IMR-90 (cell line): ENCODE measurements around the gene CLPSL2. TPM values are rescaled to one million over a fixed set of nuclear protein-coding genes. Genes with fewer than 3 reads are reported as not detected.

Experiments
- ATAC-seq: fragments of 200-7000 bp; cut with Tn5 transposase; 2 replicates; pipeline ENCODE4 v1.9.1; 2020; ENCODE audit warnings: low read depth, mild to moderate bottlenecking, moderate library complexity
- BruUV-seq: library from RNA; stranded (reverse); fragments of 400-500 nt; replicated peaks from 2 replicates; lab custom pipeline; 2021; lab: Mats Ljungman, UMichigan
- CTCF ChIA-PET: fragments of 300-600 bp; formaldehyde crosslinking; extraction: SDS; loops from one replicate; lab custom pipeline; 2021; ENCODE audit warnings: antibody characterized with exemption; lab: Yijun Ruan, JAX
- POLR2A ChIA-PET: fragments of 300-600 bp; sonication (Branson Sonifier 250); formaldehyde crosslinking; loops from one replicate; lab custom pipeline; 2022; ENCODE audit warnings: antibody characterized with exemption; ENCODE audit not compliant: unreplicated experiment; lab: Charles Lee
- DNase-seq: peaks from one replicate; pipeline ENCODE4 v3.0.0; 2013
- H2AFZ ChIP-seq: replicated peaks from 2 replicates; pipeline ENCODE3; 2013; ENCODE audit warnings: low read length, mild to moderate bottlenecking; ENCODE audit not compliant: poor library complexity
- H2AK5ac ChIP-seq: 2 replicates; pipeline ENCODE4 v1.6.1; 2013; ENCODE audit warnings: low read depth, low read length, inconsistent platforms
- H2AK9ac ChIP-seq: replicated peaks from 2 replicates; pipeline ENCODE3; 2013; ENCODE audit warnings: mild to moderate bottlenecking, low read depth, low read length, moderate library complexity; ENCODE audit not compliant: poor library complexity
- H2BK120ac ChIP-seq: 2 replicates; pipeline ENCODE4 v1.6.1; 2013; ENCODE audit warnings: low read depth, low read length, inconsistent platforms
- H2BK15ac ChIP-seq: 3 replicates; pipeline ENCODE4 v1.6.1; 2013; ENCODE audit warnings: low read depth, low read length, inconsistent platforms
- H2BK20ac ChIP-seq: 2 replicates; pipeline ENCODE4 v1.6.1; 2013; ENCODE audit warnings: low read depth, mild to moderate bottlenecking, inconsistent platforms, low read length, moderate library complexity
- H2BK5ac ChIP-seq: 2 replicates; pipeline ENCODE4 v1.6.1; 2013; ENCODE audit warnings: mild to moderate bottlenecking, low read depth, low read length, inconsistent platforms; ENCODE audit not compliant: poor library complexity, severe bottlenecking
- H3K14ac ChIP-seq: replicated peaks from 2 replicates; pipeline ENCODE4 v1.6.1; 2013; ENCODE audit warnings: low read depth, low read length, inconsistent platforms
- H3K18ac ChIP-seq: 2 replicates; pipeline ENCODE4 v1.6.1; 2013; ENCODE audit warnings: low read depth, low read length, control low read depth
- H3K23ac ChIP-seq: 2 replicates; pipeline ENCODE4 v1.6.1; 2013; ENCODE audit warnings: low read depth, low read length, inconsistent platforms
- H3K27ac ChIP-seq: 2 replicates; pipeline ENCODE4 v1.5.1; 2013; ENCODE audit warnings: mild to moderate bottlenecking, control low read depth, low read length; ENCODE audit not compliant: insufficient read depth
- H3K27me3 ChIP-seq: 2 replicates; pipeline ENCODE4 v1.6.1; 2013; ENCODE audit warnings: low read length; ENCODE audit not compliant: control insufficient read depth, insufficient read depth
- H3K36me3 ChIP-seq: 2 replicates; pipeline ENCODE4 v1.6.1; 2013; ENCODE audit warnings: low read length, mixed read lengths; ENCODE audit not compliant: control insufficient read depth, insufficient read depth
- H3K4ac ChIP-seq: 2 replicates; pipeline ENCODE4 v1.6.1; 2013; ENCODE audit warnings: low read depth, low read length, inconsistent platforms
- H3K4me1 ChIP-seq: 2 replicates; pipeline ENCODE4 v1.6.1; 2013; ENCODE audit warnings: low read length, mixed read lengths; ENCODE audit not compliant: control insufficient read depth, insufficient read depth
- H3K4me2 ChIP-seq: 2 replicates; pipeline ENCODE4 v1.6.1; 2013; ENCODE audit warnings: low read depth, mild to moderate bottlenecking, control low read depth, low read length, moderate library complexity
- H3K4me3 ChIP-seq: 2 replicates; pipeline ENCODE4 v1.5.1; 2013; ENCODE audit warnings: low read depth, mild to moderate bottlenecking, control low read depth, low read length, moderate library complexity; ENCODE audit not compliant: insufficient read depth
- H3K56ac ChIP-seq: 2 replicates; pipeline ENCODE4 v1.6.1; 2013; ENCODE audit warnings: low read length, inconsistent platforms; ENCODE audit not compliant: insufficient read depth; ENCODE audit errors: extremely low read depth
- H3K79me1 ChIP-seq, 2 experiments: 2 replicates each; pipeline ENCODE4 v1.6.1; 2013; ENCODE audit warnings: low read length in 2 of 2, inconsistent platforms in 1 of 2, low read depth in 1 of 2
- H3K9ac ChIP-seq: 2 replicates; pipeline ENCODE4 v1.6.1; 2013; ENCODE audit warnings: low read depth, low read length, control low read depth
- H3K9me1 ChIP-seq: 2 replicates; pipeline ENCODE4 v1.6.1; 2013; ENCODE audit warnings: low read length, inconsistent platforms; ENCODE audit not compliant: insufficient read depth
- H3K9me3 ChIP-seq: 2 replicates; pipeline ENCODE4 v1.6.1; 2013; ENCODE audit warnings: low read length; ENCODE audit not compliant: control insufficient read depth, insufficient read depth
- H4K20me1 ChIP-seq: 2 replicates; pipeline ENCODE4 v1.6.1; 2013; ENCODE audit warnings: low read length, inconsistent platforms; ENCODE audit not compliant: insufficient read depth
- H4K5ac ChIP-seq: 2 replicates; pipeline ENCODE4 v1.6.1; 2013; ENCODE audit warnings: mild to moderate bottlenecking, low read depth, low read length, control low read depth
- H4K8ac ChIP-seq, 2 experiments: 2 replicates each; pipeline ENCODE4 v1.6.1; 2013; ENCODE audit warnings: low read depth in 2 of 2, low read length in 2 of 2, control low read depth in 1 of 2, inconsistent platforms in 1 of 2
- H4K91ac ChIP-seq: 2 replicates; pipeline ENCODE4 v1.6.1; 2013; ENCODE audit warnings: low read depth, low read length, inconsistent platforms; ENCODE audit not compliant: insufficient read depth
- CEBPB ChIP-seq: IDR thresholded peaks from 2 replicates; pipeline ENCODE4 v1.6.1; 2012; ENCODE audit warnings: low read depth, low read length, improper control_type of control experiment
- CHD1 ChIP-seq: IDR thresholded peaks from 2 replicates; pipeline ENCODE4 v1.6.1; 2012; ENCODE audit warnings: low read depth, low read length, improper control_type of control experiment
- ELK1 ChIP-seq: fragments of 150-350 bp; IDR thresholded peaks from 2 replicates; pipeline ENCODE4 v1.6.1; 2016; ENCODE audit warnings: low read depth, mild to moderate bottlenecking, low read length, moderate library complexity, borderline replicate concordance
- FOS ChIP-seq: fragments of 150-350 bp; IDR thresholded peaks from 2 replicates; pipeline ENCODE4 v1.6.1; 2016; ENCODE audit warnings: low read depth, low read length
- MAFK ChIP-seq: IDR thresholded peaks from 2 replicates; pipeline ENCODE4 v1.6.1; 2012; ENCODE audit warnings: low read depth, low read length, improper control_type of control experiment
- MAZ ChIP-seq: IDR thresholded peaks from 2 replicates; pipeline ENCODE4 v1.6.1; 2012; ENCODE audit warnings: low read depth, mild to moderate bottlenecking, low read length, improper control_type of control experiment, moderate library complexity, borderline replicate concordance
- MXI1 ChIP-seq: IDR thresholded peaks from 2 replicates; pipeline ENCODE4 v1.6.1; 2012; ENCODE audit warnings: low read depth, mild to moderate bottlenecking, low read length, moderate library complexity, borderline replicate concordance
- NFE2L2 ChIP-seq: fragments of 150-350 bp; IDR thresholded peaks from 2 replicates; pipeline ENCODE4 v1.6.1; 2016; ENCODE audit warnings: low read depth, mild to moderate bottlenecking, low read length
- POLR2A ChIP-seq: IDR thresholded peaks from 2 replicates; pipeline ENCODE4 v1.6.1; 2012; ENCODE audit warnings: mild to moderate bottlenecking, low read depth, low read length
- RAD21 ChIP-seq: IDR thresholded peaks from 2 replicates; pipeline ENCODE4 v1.6.1; 2012; ENCODE audit warnings: low read length, improper control_type of control experiment
- RCOR1 ChIP-seq: IDR thresholded peaks from 2 replicates; pipeline ENCODE4 v1.6.1; 2012; ENCODE audit warnings: mild to moderate bottlenecking, low read length, improper control_type of control experiment; ENCODE audit not compliant: insufficient replicate concordance
- RFX5 ChIP-seq: IDR thresholded peaks from 2 replicates; pipeline ENCODE4 v1.8.0; 2012; ENCODE audit warnings: low read depth, mild to moderate bottlenecking, low read length, moderate library complexity
- SMC3 ChIP-seq: fragments of 150-350 bp; IDR thresholded peaks from 2 replicates; pipeline ENCODE4 v1.6.1; 2016; ENCODE audit warnings: low read depth, mild to moderate bottlenecking, antibody characterized with exemption, low read length, moderate library complexity
- WGBS, 2 experiments: methylation state at CpG; one replicate each; pipeline versions ENCODE4 v1.1.5 to v1.1.7; 2013; ENCODE audit warnings: missing lambda C conversion rate in 2 of 2; ENCODE audit not compliant: insufficient read length in 1 of 2; ENCODE audit errors: extremely low coverage in 2 of 2; 5-methylcytosine and 5-hydroxymethylcytosine counted together
- dilution Hi-C: fragments of 300-500 bp; cut with HindIII; formaldehyde crosslinking; loops from one replicate; pipeline ENCODE4 v1.14.3; 2018; ENCODE audit warnings: low sequenced_read_pairs; ENCODE audit not compliant: unreplicated experiment
- in situ Hi-C: fragments of 300-500 bp; cut with MboI; formaldehyde crosslinking; loops from 3 replicates; pipeline ENCODE4 v1.14.3; 2019; ENCODE audit warnings: low sequenced_read_pairs, inconsistent platforms, mixed read lengths
- intact Hi-C: fragments of 100-400 bp; cut with micrococcal nuclease; formaldehyde crosslinking; loops from 2 replicates; pipeline ENCODE4 v1.10.0; 2022
- polyA plus RNA-seq, 3 experiments: library from polyadenylated mRNA; depleted of rRNA; stranded (reverse); fragments of >200 nt; gene quantifications; 2 replicates each; pipeline ENCODE4 v1.2.3, GENCODE V29; 2012; ENCODE audit warnings: low replicate concordance in 1 of 3
- total RNA-seq: library from RNA; depleted of rRNA; stranded (reverse); fragments of >200 nt; gene quantifications from 2 replicates; pipeline ENCODE4 v1.2.3, GENCODE V29; 2012
- TF ChIP-seq, protein P1 (sequence below): conservative IDR thresholded peaks from 2 replicates; pipeline ENCODE4 v1.5.1; 2012; ENCODE audit warnings: mild to moderate bottlenecking, low read depth, low read length, improper control_type of control experiment
- TF ChIP-seq, protein P2 (sequence below): fragments of 150-350 bp; IDR thresholded peaks from 2 replicates; pipeline ENCODE4 v1.6.1; 2017; ENCODE audit warnings: mild to moderate bottlenecking, antibody characterized with exemption, low read length, low read depth

The CLPSL2 gene
- total and polyA plus RNA-seq, 2 of the 4 experiments (the other 2 are of a cell fraction): not detected

GRCh38 chr6:35786272-35786671 lies 9.9 kb downstream of the CLPSL2 start:
- Histone ChIP-seq H3K36me3 (no peaks in the 10 kb centered on the region), H3K9me1 (no peaks in the 10 kb centered on the region), H3K56ac (no peak overlapping the region), H3K9me3 (peaks cover 2% of the 10 kb centered on the region; the same call in 1 of the 2 replicates), H2BK120ac (no peak overlapping the region), H3K27ac (no peak overlapping the region), H2AK5ac (no peak overlapping the region), H2AFZ (no peak overlapping the region), H4K91ac (no peak overlapping the region), H3K79me1 (no peaks in the 10 kb centered on the region), H3K14ac (no peak overlapping the region), H4K20me1 (no peaks in the 10 kb centered on the region), H2BK15ac (no peak overlapping the region), H2BK20ac (no peak overlapping the region), H3K4ac (no peak overlapping the region), H3K4me1 (no peaks in the 10 kb centered on the region), H3K4me2 (no peak overlapping the region), H4K8ac (no peak overlapping the region), H3K9ac (no peak overlapping the region), H3K4me3 (no peak overlapping the region), H2BK5ac (no peak overlapping the region), H3K23ac (no peak overlapping the region), H3K18ac (no peak overlapping the region), H2AK9ac (no peak overlapping the region), H4K5ac (no peak overlapping the region), H3K27me3 (peaks cover 50% of the 10 kb centered on the region)
- ChIA-PET POLR2A (no interaction called here), CTCF (interaction anchor here (0.8 to 1.9 kb wide), 2 partner anchors 10 to 12 kb away, joined by 4 to 7 read pairs; partner anchors contain the start of gene CLPS)
- no TSS peak for BruUV-seq
- no CpG with 5 or more reads among the region's 2 CpGs for WGBS, 2 experiments
- DNase-seq (no peak), ATAC-seq (no peak)
- in situ Hi-C loops (no loop called here), intact Hi-C loops (no loop called here), dilution Hi-C loops (no loop called here)
- TF ChIP-seq, protein P1, sequence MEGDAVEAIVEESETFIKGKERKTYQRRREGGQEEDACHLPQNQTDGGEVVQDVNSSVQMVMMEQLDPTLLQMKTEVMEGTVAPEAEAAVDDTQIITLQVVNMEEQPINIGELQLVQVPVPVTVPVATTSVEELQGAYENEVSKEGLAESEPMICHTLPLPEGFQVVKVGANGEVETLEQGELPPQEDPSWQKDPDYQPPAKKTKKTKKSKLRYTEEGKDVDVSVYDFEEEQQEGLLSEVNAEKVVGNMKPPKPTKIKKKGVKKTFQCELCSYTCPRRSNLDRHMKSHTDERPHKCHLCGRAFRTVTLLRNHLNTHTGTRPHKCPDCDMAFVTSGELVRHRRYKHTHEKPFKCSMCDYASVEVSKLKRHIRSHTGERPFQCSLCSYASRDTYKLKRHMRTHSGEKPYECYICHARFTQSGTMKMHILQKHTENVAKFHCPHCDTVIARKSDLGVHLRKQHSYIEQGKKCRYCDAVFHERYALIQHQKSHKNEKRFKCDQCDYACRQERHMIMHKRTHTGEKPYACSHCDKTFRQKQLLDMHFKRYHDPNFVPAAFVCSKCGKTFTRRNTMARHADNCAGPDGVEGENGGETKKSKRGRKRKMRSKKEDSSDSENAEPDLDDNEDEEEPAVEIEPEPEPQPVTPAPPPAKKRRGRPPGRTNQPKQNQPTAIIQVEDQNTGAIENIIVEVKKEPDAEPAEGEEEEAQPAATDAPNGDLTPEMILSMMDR: no peak
- TF ChIP-seq RAD21 (no peak), ELK1 (no peak), CHD1 (no peak), CEBPB (no peak), FOS (no peak), MAFK (no peak), SMC3 (no peak), MAZ (no peak), MXI1 (no peak), NFE2L2 (no peak), RCOR1 (no peak), RFX5 (no peak), POLR2A (no peak)
- TF ChIP-seq, protein P2, sequence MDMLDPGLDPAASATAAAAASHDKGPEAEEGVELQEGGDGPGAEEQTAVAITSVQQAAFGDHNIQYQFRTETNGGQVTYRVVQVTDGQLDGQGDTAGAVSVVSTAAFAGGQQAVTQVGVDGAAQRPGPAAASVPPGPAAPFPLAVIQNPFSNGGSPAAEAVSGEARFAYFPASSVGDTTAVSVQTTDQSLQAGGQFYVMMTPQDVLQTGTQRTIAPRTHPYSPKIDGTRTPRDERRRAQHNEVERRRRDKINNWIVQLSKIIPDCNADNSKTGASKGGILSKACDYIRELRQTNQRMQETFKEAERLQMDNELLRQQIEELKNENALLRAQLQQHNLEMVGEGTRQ: no peak
